HepG2 (cell line): ENCODE data around the gene PCGF6. TPM values are rescaled to one million over a fixed set of nuclear protein-coding genes. Genes with fewer than 3 reads are reported as not detected.

ENCODE experiments used
- CAMTA2 ChIP-seq: sonication (generic); formaldehyde crosslinking; IDR thresholded peaks from 2 replicates; pipeline ENCODE4 v1.4.0; 2020; ENCODE audit warnings: mild to moderate bottlenecking, missing genetic modification reagents, borderline replicate concordance
- CENPX ChIP-seq: sonication (generic); formaldehyde crosslinking; IDR thresholded peaks from 2 replicates; pipeline ENCODE4 v1.9.0; 2021; ENCODE audit warnings: mild to moderate bottlenecking, missing genetic modification reagents, moderate library complexity
- HOXA5 ChIP-seq: sonication (generic); formaldehyde crosslinking; IDR thresholded peaks from 2 replicates; pipeline ENCODE4 v1.4.0; 2020; ENCODE audit warnings: missing genetic modification reagents
- KLF15 ChIP-seq: sonication (generic); formaldehyde crosslinking; IDR thresholded peaks from 2 replicates; pipeline ENCODE4 v1.8.1; 2023; ENCODE audit warnings: borderline replicate concordance, mild to moderate bottlenecking, inconsistent platforms, missing genetic modification reagents, mixed read lengths
- MAX ChIP-seq: IDR thresholded peaks from 2 replicates; pipeline ENCODE4 v1.6.1; 2012; ENCODE audit warnings: inconsistent platforms
- NCOR1 ChIP-seq: fragments of 200-600 bp; sonication (generic); IDR thresholded peaks from 2 replicates; pipeline ENCODE4 v1.7.0; 2017; ENCODE audit warnings: antibody characterized with exemption, low read length, borderline replicate concordance
- PPARG ChIP-seq: conservative IDR thresholded peaks from 2 replicates; pipeline ENCODE4 v1.6.1; 2016; ENCODE audit warnings: missing biosample characterization, missing genetic modification reagents
- UBTF ChIP-seq: sonication (generic); formaldehyde crosslinking; IDR thresholded peaks from 2 replicates; pipeline ENCODE4 v1.4.0; 2020; ENCODE audit warnings: mild to moderate bottlenecking, missing genetic modification reagents
- ZBTB1 ChIP-seq: sonication (generic); formaldehyde crosslinking; IDR thresholded peaks from 2 replicates; pipeline ENCODE4 v1.4.0; 2020; ENCODE audit warnings: missing genetic modification reagents, borderline replicate concordance
- ZBTB34 ChIP-seq: sonication (generic); formaldehyde crosslinking; IDR thresholded peaks from 2 replicates; pipeline ENCODE4 v1.8.0; 2022; ENCODE audit warnings: mild to moderate bottlenecking, missing genetic modification reagents
- ZFP36L1 ChIP-seq: sonication (generic); formaldehyde crosslinking; IDR thresholded peaks from 2 replicates; pipeline ENCODE4 v1.8.0; 2022; ENCODE audit warnings: mild to moderate bottlenecking, missing genetic modification reagents, moderate library complexity
- ZNF317 ChIP-seq: sonication (generic); formaldehyde crosslinking; IDR thresholded peaks from 2 replicates; pipeline ENCODE4 v1.5.0; 2020; ENCODE audit warnings: mild to moderate bottlenecking, missing genetic modification reagents
- ZNF367 ChIP-seq: sonication (generic); formaldehyde crosslinking; IDR thresholded peaks from 2 replicates; pipeline ENCODE4 v1.4.0; 2020; ENCODE audit warnings: missing genetic modification reagents, borderline replicate concordance
- ZNF383 ChIP-seq: sonication (generic); formaldehyde crosslinking; IDR thresholded peaks from 2 replicates; pipeline ENCODE4 v1.4.0; 2020; ENCODE audit warnings: missing genetic modification reagents, mild to moderate bottlenecking, borderline replicate concordance
- ZNF441 ChIP-seq: sonication (generic); formaldehyde crosslinking; IDR thresholded peaks from 2 replicates; pipeline ENCODE4 v1.7.0; 2021; ENCODE audit warnings: missing genetic modification reagents, borderline replicate concordance
- ZNF451 ChIP-seq: sonication (generic); formaldehyde crosslinking; IDR thresholded peaks from 2 replicates; pipeline ENCODE4 v1.5.0; 2020; ENCODE audit warnings: mild to moderate bottlenecking, missing genetic modification reagents
- ZNF510 ChIP-seq: sonication (generic); formaldehyde crosslinking; IDR thresholded peaks from 2 replicates; pipeline ENCODE4 v1.4.0; 2020; ENCODE audit warnings: low read depth, mild to moderate bottlenecking, missing genetic modification reagents
- ZNF564 ChIP-seq: sonication (generic); formaldehyde crosslinking; IDR thresholded peaks from 2 replicates; pipeline ENCODE4 v1.8.1; 2023; ENCODE audit warnings: mild to moderate bottlenecking, missing genetic modification reagents
- ZNF687 ChIP-seq: sonication (generic); formaldehyde crosslinking; IDR thresholded peaks from 2 replicates; pipeline ENCODE4 v1.5.1; 2020; ENCODE audit warnings: mild to moderate bottlenecking, missing genetic modification reagents, moderate library complexity
- ZSCAN20 ChIP-seq: sonication (generic); formaldehyde crosslinking; IDR thresholded peaks from 2 replicates; pipeline ENCODE4 v1.4.0; 2020; ENCODE audit warnings: missing genetic modification reagents, mild to moderate bottlenecking, borderline replicate concordance
- polyA plus RNA-seq, 8 experiments: library from polyadenylated mRNA; depleted of rRNA in 3 of 8; stranded (reverse) in 7 of 8; unstranded in 1 of 8; fragments of >200 nt; fragmentation: Illumina TruSeq in 4 of 8; extraction: Trizol in 4 of 8; gene quantifications; 2 replicates each; pipeline versions ENCODE4 v1.2.1 to v1.2.3, GENCODE V29; 2011 to 2016; ENCODE audit warnings: low read depth in 4 of 8, missing spikeins in 1 of 8, mixed read lengths in 1 of 8; ENCODE audit not compliant: insufficient read depth in 1 of 8
- total RNA-seq, 5 experiments: library from RNA; depleted of rRNA; stranded (reverse); fragments of >200 nt; fragmentation: Illumina TruSeq; extraction: Trizol; gene quantifications; 2 replicates each; pipeline ENCODE4 v1.2.3, GENCODE V29; 2016; ENCODE audit warnings: low read depth in 1 of 5

PCGF6 gene
- total and polyA plus RNA-seq, 2 of the 13 experiments (the other 11 are each of a cell fraction or from before 2014, with no cell fraction given) = 5.2 to 19.4 TPM

- TF ChIP-seq ZNF510 (CRISPR knock-in tag) = no peak
- TF ChIP-seq ZFP36L1 (CRISPR knock-in tag) = no peak
- TF ChIP-seq ZNF383 = no peak
- TF ChIP-seq ZSCAN20 (CRISPR knock-in tag) = no peak
- TF ChIP-seq ZBTB34 (CRISPR knock-in tag) = 0 out of 2 replicates have a peak, but pooled peaks have one; percentile 33
- TF ChIP-seq ZNF451 (CRISPR knock-in tag) = no peak; the same call in none of the 2 replicates
- no peak for TF ChIP-seq ZNF367 (CRISPR knock-in tag)
- TF ChIP-seq HOXA5 = peak; percentile 68
- peak; percentile 21; the same call in 1 of the 2 replicates for TF ChIP-seq NCOR1
- peak; percentile 98 for TF ChIP-seq MAX
- TF ChIP-seq CAMTA2 (CRISPR knock-in tag) = no peak; the same call in 1 of the 2 replicates
- TF ChIP-seq ZNF317 = peak; percentile 23; the same call in 1 of the 2 replicates
- peak; percentile 56; the same call in 1 of the 2 replicates for TF ChIP-seq UBTF (CRISPR knock-in tag)
- TF ChIP-seq ZBTB1 (CRISPR knock-in tag) = no peak
- TF ChIP-seq PPARG (CRISPR knock-in tag) = no peak; the same call in 1 of the 2 replicates
- TF ChIP-seq CENPX = no peak
- peak; percentile 95 for TF ChIP-seq ZNF687 (CRISPR knock-in tag)
- TF ChIP-seq KLF15 = no peak
- peak; percentile 56; the same call in 1 of the 2 replicates for TF ChIP-seq ZNF564
- no peak for TF ChIP-seq ZNF441
Measured at GRCh38 chr10:103396067-103396788, 45.3 kb upstream of the PCGF6 start, which contains the start of the genes ATP5MK and PDCD11 (continued).
